ENCODE measurements around the gene MLF2.

Gene MLF2

DNA sequence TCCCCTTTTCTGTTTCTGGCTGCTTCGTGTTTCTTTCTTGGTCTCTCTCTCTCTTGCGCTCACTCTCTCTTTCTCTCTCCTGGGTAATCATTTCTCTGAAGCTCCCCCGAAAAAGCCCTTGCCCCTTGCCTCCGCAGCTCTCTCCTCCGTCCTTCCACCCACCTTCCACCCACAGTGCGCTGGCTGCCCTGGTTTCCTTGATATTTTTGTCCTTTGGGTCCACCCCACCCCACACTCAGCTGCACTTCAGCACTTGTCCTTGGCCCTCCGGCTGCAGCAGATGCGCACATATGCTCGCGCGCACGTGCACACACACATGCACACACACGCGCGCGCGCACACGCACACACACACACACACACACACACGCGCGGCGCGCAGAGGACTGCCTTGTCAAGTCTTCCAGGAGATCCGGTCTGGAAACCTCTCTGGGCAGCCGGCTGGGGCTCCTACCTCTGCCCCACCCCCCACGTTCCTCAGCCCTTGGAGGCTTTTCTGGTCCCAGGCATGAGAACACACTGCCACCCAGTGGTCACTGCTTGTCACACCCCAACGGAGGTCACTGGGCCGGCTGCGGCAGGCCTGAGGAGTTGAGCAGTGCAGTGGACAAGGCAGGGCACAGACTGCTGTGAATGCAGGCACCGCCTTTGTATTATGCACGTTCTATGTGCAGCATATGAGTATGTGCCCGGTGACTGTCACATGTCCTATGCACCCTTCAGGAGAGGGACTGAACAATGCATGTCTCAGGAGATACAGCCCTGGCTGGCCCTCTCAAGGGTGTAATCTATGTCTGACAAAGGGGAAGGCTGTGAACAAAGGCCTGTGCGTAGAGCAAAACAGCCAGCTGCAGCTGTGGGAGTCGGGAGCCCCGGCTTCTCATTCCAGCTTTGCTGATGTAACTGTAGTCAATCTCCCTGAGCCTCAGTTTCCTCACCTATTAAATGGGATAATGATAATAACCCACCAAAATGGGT, 25.9 kb upstream of the MLF2 start:
- DNase-seq (ENCODE audit: extremely low read depth in 1 of 2, low read depth in 1 of 2), result peak in 1 of 2 donors; percentile 86

DNA sequence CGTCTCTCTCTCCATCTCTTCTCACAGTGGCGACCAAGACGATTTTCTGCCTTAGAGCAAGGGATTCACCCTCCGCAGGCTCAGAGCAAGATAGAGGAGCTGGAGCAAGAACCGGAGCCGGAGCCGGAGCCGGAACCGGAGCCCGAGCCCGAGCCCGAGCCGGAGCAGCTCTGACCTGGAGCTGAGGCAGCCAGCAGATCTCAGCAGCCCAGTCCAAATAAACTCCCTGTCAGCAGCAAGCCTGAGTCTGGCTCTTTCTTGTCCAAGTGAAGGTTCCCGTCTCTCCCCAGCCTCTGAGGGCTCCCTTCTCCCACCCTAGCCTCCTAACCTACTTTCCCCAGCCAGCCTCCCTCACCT, 25.3 kb upstream of the MLF2 start:
- DNase-seq (ENCODE audit: extremely low read depth in 1 of 2, low read depth in 1 of 2), result no peak

DNA sequence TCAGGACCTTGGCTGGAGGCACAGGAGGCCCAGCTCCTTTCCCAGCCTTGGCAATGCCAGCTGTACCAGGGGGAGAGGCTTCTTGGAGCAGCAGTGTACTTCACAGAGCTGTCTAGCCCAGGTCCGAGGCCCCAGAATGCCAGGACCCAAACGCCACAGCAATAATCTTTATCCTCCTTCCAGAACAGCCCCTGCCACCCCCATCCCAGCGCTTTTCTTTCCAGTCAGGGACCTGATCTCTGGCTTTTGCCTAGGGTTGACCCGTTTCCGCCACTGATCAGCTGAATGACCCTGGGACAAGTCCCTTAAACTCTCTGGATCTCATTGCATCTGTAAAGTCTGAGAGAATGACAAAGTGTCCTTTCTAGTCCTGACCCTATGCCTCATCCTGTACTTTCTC, 24.4 kb upstream of the MLF2 start:
- no peak for DNase-seq (ENCODE audit: extremely low read depth in 1 of 2, low read depth in 1 of 2)

- no peak for DNase-seq (ENCODE audit: extremely low read depth in 1 of 2, low read depth in 1 of 2)
Measured at GRCh38 chr12:6775185-6776174, 22.5 kb upstream of the MLF2 start.

DNA sequence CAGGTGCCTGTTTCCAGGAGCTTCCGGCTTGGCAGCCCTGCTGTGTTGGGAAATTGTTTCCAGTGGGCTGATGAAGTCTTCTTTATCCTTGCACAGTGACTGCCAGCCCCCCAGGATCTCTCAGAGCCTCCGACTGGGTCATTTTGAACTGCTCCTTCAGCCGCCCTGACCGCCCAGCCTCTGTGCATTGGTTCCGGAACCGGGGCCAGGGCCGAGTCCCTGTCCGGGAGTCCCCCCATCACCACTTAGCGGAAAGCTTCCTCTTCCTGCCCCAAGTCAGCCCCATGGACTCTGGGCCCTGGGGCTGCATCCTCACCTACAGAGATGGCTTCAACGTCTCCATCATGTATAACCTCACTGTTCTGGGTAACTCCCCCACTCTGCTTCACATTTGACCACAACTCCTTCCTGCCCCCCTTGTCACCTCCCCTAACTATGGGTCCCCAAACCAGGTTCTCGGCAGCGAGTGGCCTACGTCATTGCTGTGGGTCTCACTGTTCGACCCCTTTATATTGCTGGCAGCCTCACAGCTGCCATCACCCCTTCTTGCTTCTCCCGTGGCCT, 21.6 kb upstream of the MLF2 start:
- DNase-seq (ENCODE audit: extremely low read depth in 1 of 2, low read depth in 1 of 2), result peak in 1 of 2 donors; percentile 62

DNA sequence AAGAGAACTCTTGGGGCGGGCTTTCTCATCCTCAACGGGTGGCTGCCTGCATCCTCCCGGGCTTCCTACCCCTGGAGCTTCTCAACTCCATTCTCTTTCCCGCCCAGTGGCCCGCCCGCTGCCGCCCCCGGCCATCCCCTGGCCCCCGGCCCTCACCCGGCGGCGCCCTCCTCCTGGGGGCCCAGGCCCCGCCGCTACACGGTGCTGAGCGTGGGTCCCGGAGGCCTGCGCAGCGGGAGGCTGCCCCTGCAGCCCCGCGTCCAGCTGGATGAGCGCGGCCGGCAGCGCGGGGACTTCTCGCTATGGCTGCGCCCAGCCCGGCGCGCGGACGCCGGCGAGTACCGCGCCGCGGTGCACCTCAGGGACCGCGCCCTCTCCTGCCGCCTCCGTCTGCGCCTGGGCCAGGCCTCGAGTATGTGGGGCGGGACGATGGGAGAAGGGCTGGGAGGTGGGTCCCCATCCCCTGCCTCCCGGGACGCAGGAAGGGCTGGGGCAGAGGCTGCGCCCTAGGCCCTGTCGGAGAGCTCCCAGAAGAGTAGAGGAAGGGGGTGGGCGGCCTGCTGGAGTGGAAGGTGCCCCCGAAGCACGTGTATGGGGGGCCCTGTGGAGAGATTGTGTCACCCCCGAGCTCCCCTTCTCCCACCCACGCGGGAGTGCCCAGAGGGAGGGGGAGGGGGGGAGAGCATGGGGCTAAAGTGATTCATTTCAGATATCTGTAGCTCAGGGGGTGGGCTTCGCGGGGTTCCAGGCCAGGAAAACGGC, 20.8 kb upstream of the MLF2 start:
- DNase-seq (ENCODE audit: extremely low read depth in 1 of 2, low read depth in 1 of 2), result peak in 1 of 2 donors; percentile 86

DNA sequence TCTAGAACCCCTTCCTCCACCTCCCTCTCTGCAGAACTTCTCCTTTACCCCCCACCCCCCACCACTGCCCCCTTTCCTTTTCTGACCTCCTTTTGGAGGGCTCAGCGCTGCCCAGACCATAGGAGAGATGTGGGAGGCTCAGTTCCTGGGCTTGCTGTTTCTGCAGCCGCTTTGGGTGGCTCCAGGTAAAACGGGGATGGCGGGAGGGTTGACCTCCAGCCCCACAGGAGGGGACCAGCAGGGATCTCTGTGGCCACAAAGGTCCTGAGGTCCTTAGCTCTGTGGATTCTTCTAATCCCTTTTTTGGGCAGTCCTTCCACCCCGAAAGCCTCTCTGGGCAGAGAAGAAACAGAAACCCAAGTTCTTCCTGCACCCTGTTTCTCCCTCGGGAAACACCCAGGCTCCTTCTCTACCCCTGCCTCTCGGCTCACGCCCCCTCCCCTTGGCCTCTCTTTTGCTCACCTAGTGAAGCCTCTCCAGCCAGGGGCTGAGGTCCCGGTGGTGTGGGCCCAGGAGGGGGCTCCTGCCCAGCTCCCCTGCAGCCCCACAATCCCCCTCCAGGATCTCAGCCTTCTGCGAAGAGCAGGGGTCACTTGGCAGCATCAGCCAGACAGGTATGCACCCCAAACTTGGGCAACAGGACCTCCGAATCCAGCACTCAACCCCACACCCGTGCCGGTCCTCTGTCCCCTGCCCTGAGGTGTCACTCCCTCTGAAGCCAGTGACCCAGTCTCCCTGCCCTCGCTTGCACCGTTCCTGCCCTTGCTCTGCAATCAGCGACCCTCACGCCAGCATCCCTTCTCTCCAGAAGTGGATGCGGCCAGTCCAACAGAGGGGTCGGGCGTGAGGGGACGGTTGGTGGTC, 20.0 kb upstream of the MLF2 start:
- no peak for DNase-seq (ENCODE audit: extremely low read depth in 1 of 2, low read depth in 1 of 2)

- peak in 1 of 2 donors; percentile 76 for DNase-seq (ENCODE audit: extremely low read depth in 1 of 2, low read depth in 1 of 2)
Measured at GRCh38 chr12:6772331-6772695, 19.4 kb upstream of the MLF2 start, which contains the start of gene LAG3. TSS of gene LAG3 (plus strand) at chr12:6772520. CDS start at chr12:6772853, 333 bp downstream.

GRCh38 chr12:6771509-6772330, 18.8 kb upstream of the MLF2 start:
- no peak for DNase-seq (ENCODE audit: extremely low read depth in 1 of 2, low read depth in 1 of 2)

GRCh38 chr12:6771091-6771495, 18.2 kb upstream of the MLF2 start:
- no peak for DNase-seq (ENCODE audit: extremely low read depth in 1 of 2, low read depth in 1 of 2)

DNA sequence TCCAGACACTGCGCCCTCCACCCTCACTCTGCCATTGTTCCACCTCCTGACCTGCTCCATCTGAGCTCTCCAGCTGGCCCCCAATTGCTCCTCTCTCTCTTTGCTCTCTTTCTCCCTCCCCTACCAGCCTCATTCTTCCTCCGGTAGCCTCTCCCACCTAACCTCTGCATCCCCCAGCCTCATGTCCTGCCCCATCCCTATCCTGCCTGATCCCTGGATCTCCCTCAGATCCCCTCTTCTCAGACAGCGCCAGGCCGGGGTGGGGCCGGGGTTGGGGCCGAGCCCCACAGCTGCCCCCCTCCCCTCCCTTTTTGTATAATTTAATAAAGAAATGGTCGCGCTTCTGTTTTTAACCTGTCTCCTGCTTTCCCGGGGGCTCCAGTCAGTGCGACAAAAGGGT, 17.7 kb upstream of the MLF2 start:
- no peak for DNase-seq (ENCODE audit: extremely low read depth in 1 of 2, low read depth in 1 of 2)

DNA sequence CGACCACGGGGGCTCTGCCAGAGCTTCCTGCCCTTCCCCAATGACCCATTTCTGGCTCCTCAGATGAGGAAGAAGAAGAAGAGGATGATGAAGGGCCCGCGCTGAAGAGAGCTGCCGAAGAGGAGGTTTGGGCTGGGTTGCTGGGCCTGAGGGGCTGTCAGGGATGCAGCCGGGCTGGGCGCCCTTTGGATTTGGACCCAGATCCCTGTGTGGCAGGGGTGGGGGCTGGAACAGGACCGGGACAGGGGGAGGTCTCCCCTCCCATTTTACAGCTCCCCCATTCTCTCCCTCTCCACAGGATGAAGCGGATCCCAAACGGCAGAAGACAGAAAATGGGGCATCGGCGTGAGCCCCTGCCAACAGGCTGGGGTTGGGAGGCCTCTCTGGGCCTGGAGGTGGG, 17.2 kb upstream of the MLF2 start:
- DNase-seq (ENCODE audit: extremely low read depth in 1 of 2, low read depth in 1 of 2), result no peak

GRCh38 chr12:6769666-6770065, 16.7 kb upstream of the MLF2 start:
- DNase-seq (ENCODE audit: extremely low read depth in 1 of 2, low read depth in 1 of 2), result no peak

- DNase-seq (ENCODE audit: extremely low read depth in 1 of 2, low read depth in 1 of 2), result no peak
Measured at GRCh38 chr12:6768990-6769389, 16.0 kb upstream of the MLF2 start.

GRCh38 chr12:6768437-6768914, 15.5 kb upstream of the MLF2 start:
- DNase-seq (ENCODE audit: extremely low read depth in 1 of 2, low read depth in 1 of 2), result no peak

DNA sequence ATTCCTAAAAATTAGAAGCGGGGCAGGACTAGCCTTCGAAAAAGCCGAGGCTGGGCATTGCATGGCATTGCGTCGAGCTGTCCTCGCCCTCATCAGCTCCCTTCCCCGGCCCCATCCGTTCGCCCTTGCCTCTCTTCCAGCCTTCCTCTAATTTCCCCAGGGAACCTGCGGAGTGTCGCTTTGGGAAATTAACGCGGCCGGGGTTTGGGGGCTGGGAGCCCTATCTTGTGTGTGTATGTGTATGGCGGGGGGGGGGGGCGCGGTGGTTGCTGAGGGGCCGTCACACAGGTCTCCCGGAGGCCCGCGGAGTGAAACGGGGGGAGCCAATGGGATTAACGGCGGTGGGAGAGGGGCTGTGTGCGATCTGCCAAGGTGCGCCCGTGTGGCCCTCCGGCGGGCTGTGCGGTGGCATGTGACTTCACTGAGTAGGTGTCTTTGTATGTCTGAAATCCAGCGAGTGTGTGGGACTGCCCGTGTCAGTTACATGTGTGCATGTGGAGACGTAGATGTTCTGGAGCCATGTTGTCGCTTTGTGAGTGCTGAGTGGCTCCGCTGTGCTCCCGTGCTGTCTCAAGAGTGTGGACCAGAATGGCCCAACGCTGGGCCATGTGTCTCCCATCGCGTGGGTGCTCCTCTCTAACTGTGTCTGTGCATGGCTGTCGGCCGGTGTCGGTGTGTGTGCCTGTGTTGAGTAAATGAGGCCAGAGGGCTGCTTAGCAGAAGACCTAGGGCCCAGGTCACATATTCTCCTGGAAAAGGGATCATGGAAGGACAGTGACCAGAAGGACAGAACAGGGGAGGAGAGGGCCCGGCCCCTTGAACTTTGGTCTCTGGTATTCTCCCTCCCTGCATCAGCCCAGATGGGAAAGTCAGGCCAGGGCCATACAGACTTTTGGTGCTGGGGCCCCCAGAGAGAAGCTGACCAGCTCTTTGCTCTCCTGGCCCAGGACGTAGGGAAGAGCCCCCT, 14.7 kb upstream of the MLF2 start:
- DNase-seq (ENCODE audit: extremely low read depth in 1 of 2, low read depth in 1 of 2), result no peak

GRCh38 chr12:6766651-6767349, 13.9 kb upstream of the MLF2 start:
- no peak for DNase-seq (ENCODE audit: extremely low read depth in 1 of 2, low read depth in 1 of 2)

All from stimulated activated CD8-positive, alpha-beta memory T cell treated with anti-CD3 and anti-CD28 coated beads, Interleukin-7, amount 100 ng/mL, for 48 hours (primary cell).